Endothelial cell of umbilical vein (primary cell): Measurements from ENCODE around the gene DNAJA4. TPM values are rescaled to one million over a fixed set of nuclear protein-coding genes. Genes with fewer than 3 reads are reported as not detected.

Experiments
- BruUV-seq: library from RNA; stranded (reverse); fragments of 400-500 nt; replicated peaks from 2 replicates; lab custom pipeline; 2021; lab: Mats Ljungman, UMichigan
- CTCF ChIA-PET: fragments of 300-600, 350-600 bp; sonication (Branson Sonifier 250); formaldehyde crosslinking; loops from one replicate; lab custom pipeline; 2021; ENCODE audit warnings: antibody characterized with exemption, inconsistent platforms; lab: Charles Lee
- POLR2A ChIA-PET: fragments of 300-600, 350-600 bp; sonication (Branson Sonifier 250); formaldehyde crosslinking; loops from one replicate; lab custom pipeline; 2021; ENCODE audit warnings: antibody characterized with exemption, inconsistent platforms; lab: Charles Lee
- DNase-seq: peaks from one replicate; pipeline ENCODE4 v3.0.0-alpha.2; 2011; ENCODE audit warnings: low read depth, low spot score
- FAIRE-seq: peaks from 2 replicates; lab custom pipeline; 2011; peaks lifted over from hg19 to GRCh38; lab: Jason Lieb, UNC
- H2AFZ ChIP-seq: 2 replicates; pipeline ENCODE4 v1.6.0; 2012; ENCODE audit warnings: low read depth, low read length, control low read depth, inconsistent platforms
- H3K27ac ChIP-seq: 2 replicates; pipeline ENCODE4 v1.5.1; 2011; ENCODE audit warnings: low read depth, mild to moderate bottlenecking, control low read depth, low read length, moderate library complexity; ENCODE audit not compliant: insufficient read depth
- H3K27me3 ChIP-seq, 2 experiments: 2 replicates each; pipeline versions ENCODE4 v1.6.0 to v1.6.1; 2011; ENCODE audit warnings: low read length in 2 of 2, mixed read lengths in 1 of 2; ENCODE audit not compliant: control insufficient read depth in 2 of 2, insufficient read depth in 2 of 2
- H3K36me3 ChIP-seq, 2 experiments: 2 replicates in 1 of 2; 3 replicates in 1 of 2; pipeline ENCODE4 v1.5.1; 2011; ENCODE audit warnings: low read length in 2 of 2, mild to moderate bottlenecking in 1 of 2, moderate library complexity in 1 of 2; ENCODE audit not compliant: control insufficient read depth in 2 of 2, insufficient read depth in 2 of 2; ENCODE audit errors: extremely low read depth in 1 of 2
- H3K4me1 ChIP-seq: 3 replicates; pipeline ENCODE4 v1.5.1; 2011; ENCODE audit warnings: mild to moderate bottlenecking, low read length; ENCODE audit not compliant: control insufficient read depth, insufficient read depth; ENCODE audit errors: extremely low read depth
- H3K4me2 ChIP-seq: 2 replicates; pipeline ENCODE4 v1.6.1; 2011; ENCODE audit warnings: low read length, control low read depth, mixed read lengths; ENCODE audit not compliant: insufficient read depth
- H3K4me3 ChIP-seq, 3 experiments: fragments of 200-600 bp in 1 of 3; sonication (generic), shearing (Covaris generic) in 1 of 3; replicated peaks in 1 of 3; 2 replicates each; pipeline ENCODE4 v1.5.1; 2011 to 2016; ENCODE audit warnings: control low read depth in 3 of 3, low read length in 3 of 3, mild to moderate bottlenecking in 2 of 3, inconsistent platforms in 1 of 3, low read depth in 1 of 3, moderate library complexity in 1 of 3; ENCODE audit not compliant: insufficient read depth in 1 of 3
- H3K79me2 ChIP-seq: 2 replicates; pipeline ENCODE4 v1.6.0; 2012; ENCODE audit warnings: low read length, inconsistent platforms; ENCODE audit not compliant: control insufficient read depth, insufficient read depth
- H3K9ac ChIP-seq: replicated peaks from 2 replicates; pipeline ENCODE3; 2011; ENCODE audit warnings: low read length, control low read depth; ENCODE audit not compliant: insufficient read depth; ENCODE audit errors: extremely low read depth
- H3K9me1 ChIP-seq: replicated peaks from 3 replicates; pipeline ENCODE4 v1.6.0; 2011; ENCODE audit warnings: mild to moderate bottlenecking, low read length; ENCODE audit not compliant: control insufficient read depth, insufficient read depth; ENCODE audit errors: extremely low read depth
- H3K9me3 ChIP-seq: replicated peaks from 2 replicates; pipeline ENCODE4 v1.5.1; 2012; ENCODE audit warnings: low read length, inconsistent platforms; ENCODE audit not compliant: control insufficient read depth, insufficient read depth
- H4K20me1 ChIP-seq: replicated peaks from 2 replicates; pipeline ENCODE3; 2011; ENCODE audit warnings: mild to moderate bottlenecking, low read length; ENCODE audit not compliant: control insufficient read depth, insufficient read depth; ENCODE audit errors: extremely low read depth
- EZH2 ChIP-seq: IDR thresholded peaks from 2 replicates; pipeline ENCODE4 v1.6.1; 2012; ENCODE audit warnings: borderline replicate concordance, low read depth, mild to moderate bottlenecking, moderate library complexity, low read length, inconsistent platforms; ENCODE audit not compliant: severe bottlenecking
- FOS ChIP-seq: IDR thresholded peaks from 2 replicates; pipeline ENCODE4 v1.6.1; 2011; ENCODE audit warnings: mild to moderate bottlenecking, low read length, moderate library complexity, borderline replicate concordance; ENCODE audit not compliant: insufficient read depth
- GATA2 ChIP-seq: IDR thresholded peaks from 2 replicates; pipeline ENCODE4 v1.7.0; 2011; ENCODE audit warnings: low read depth, mild to moderate bottlenecking, moderate library complexity, mixed read lengths, low read length; ENCODE audit not compliant: insufficient read length, insufficient read depth
- JUN ChIP-seq: IDR thresholded peaks from 2 replicates; pipeline ENCODE4 v1.6.1; 2011; ENCODE audit warnings: borderline replicate concordance, low read depth; ENCODE audit not compliant: insufficient read length, insufficient read depth
- MAX ChIP-seq: IDR thresholded peaks from 2 replicates; pipeline ENCODE4 v1.6.1; 2011; ENCODE audit not compliant: insufficient read depth, insufficient read length
- MYC ChIP-seq: IDR thresholded peaks from one replicate; pipeline ENCODE4 v1.6.1; 2011; ENCODE audit warnings: mild to moderate bottlenecking, low read depth, low read length
- POLR2A ChIP-seq: IDR thresholded peaks from 2 replicates; pipeline ENCODE4 v1.6.1; 2012; ENCODE audit warnings: low read depth, mild to moderate bottlenecking, control low read depth, low read length
- POLR2AphosphoS5 ChIP-seq: IDR thresholded peaks from 2 replicates; pipeline ENCODE4 v1.6.1; 2012; ENCODE audit warnings: low read depth, mild to moderate bottlenecking, control low read depth, low read length, moderate library complexity; ENCODE audit not compliant: insufficient read depth
- dilution Hi-C: fragments of 300-500 bp; cut with MboI; formaldehyde crosslinking; loops from one replicate; pipeline ENCODE4 v1.15.0; 2019; ENCODE audit warnings: low sequenced_read_pairs; ENCODE audit not compliant: extremely low pct_ligation_motif_present
- intact Hi-C: fragments of 100-400 bp; cut with micrococcal nuclease; formaldehyde crosslinking; loops from one replicate; pipeline ENCODE4 v1.10.0; 2022
- polyA plus RNA-seq, 4 experiments: library from polyadenylated mRNA; depleted of rRNA in 3 of 4; stranded (reverse) in 3 of 4; unstranded in 1 of 4; fragments of >200 nt; gene quantifications; 2 replicates each; pipeline versions ENCODE4 v1.2.1 to v1.2.3, GENCODE V29; 2011 to 2012; ENCODE audit warnings: missing spikeins in 1 of 4
- total RNA-seq: library from RNA; stranded (reverse); gene quantifications from 2 replicates; pipeline ENCODE4 v1.2.3, GENCODE V29; 2021
- TF ChIP-seq, protein P1 (sequence below), 2 donors: IDR thresholded peaks; 1 replicate in 1 of 2; 2 replicates in 1 of 2; pipeline ENCODE4 v1.5.1; 2011; ENCODE audit warnings: low read length in 2 of 2, mild to moderate bottlenecking in 2 of 2, moderate library complexity in 2 of 2, control low read depth in 1 of 2, inconsistent platforms in 1 of 2, low read depth in 1 of 2; ENCODE audit not compliant: insufficient read depth in 1 of 2; ENCODE audit errors: extremely low read depth in 1 of 2

DNAJA4 gene
- total and polyA plus RNA-seq, 2 donors (not counting 3 experiments of a cell fraction or from before 2014, with no cell fraction given): 17.3 to 21.3 TPM

- dilution Hi-C loops: no loop called here
- no peak for DNase-seq
Measured at GRCh38 chr15:78251136-78251535, 13.2 kb upstream of the DNAJA4 start.

More at GRCh38 chr15:78251136-78251535, 13.2 kb upstream of the DNAJA4 start:
- no peaks in the 10 kb centered on the region for H3K9me1 ChIP-seq
- FAIRE-seq: no peak
- no peaks in the 10 kb centered on the region for H3K79me2 ChIP-seq
- no TSS peak for BruUV-seq
- H3K4me1 ChIP-seq: no peaks in the 10 kb centered on the region
- no peak overlapping the region for H3K27ac ChIP-seq
- ChIA-PET CTCF (interaction anchor here (1.0 kb wide), 1 partner anchor 143 kb away, joined by 3 read pairs; no protein-coding TSS in a partner anchor), POLR2A (no interaction called here)
- no peaks in the 10 kb centered on the region for H4K20me1 ChIP-seq
- H3K9ac ChIP-seq: no peak overlapping the region
- no peaks in the 10 kb centered on the region for H3K9me3 ChIP-seq
- intact Hi-C loops: no loop called here
- H3K36me3 ChIP-seq: no peaks in the 10 kb centered on the region
- no peak overlapping the region for H3K4me3 ChIP-seq
- no peak for TF ChIP-seq MYC
- TF ChIP-seq MAX: no peak
- TF ChIP-seq JUN: no peak
- no peak for TF ChIP-seq GATA2
- no peak for TF ChIP-seq EZH2
- no peak for TF ChIP-seq POLR2AphosphoS5
- TF ChIP-seq, protein P1, sequence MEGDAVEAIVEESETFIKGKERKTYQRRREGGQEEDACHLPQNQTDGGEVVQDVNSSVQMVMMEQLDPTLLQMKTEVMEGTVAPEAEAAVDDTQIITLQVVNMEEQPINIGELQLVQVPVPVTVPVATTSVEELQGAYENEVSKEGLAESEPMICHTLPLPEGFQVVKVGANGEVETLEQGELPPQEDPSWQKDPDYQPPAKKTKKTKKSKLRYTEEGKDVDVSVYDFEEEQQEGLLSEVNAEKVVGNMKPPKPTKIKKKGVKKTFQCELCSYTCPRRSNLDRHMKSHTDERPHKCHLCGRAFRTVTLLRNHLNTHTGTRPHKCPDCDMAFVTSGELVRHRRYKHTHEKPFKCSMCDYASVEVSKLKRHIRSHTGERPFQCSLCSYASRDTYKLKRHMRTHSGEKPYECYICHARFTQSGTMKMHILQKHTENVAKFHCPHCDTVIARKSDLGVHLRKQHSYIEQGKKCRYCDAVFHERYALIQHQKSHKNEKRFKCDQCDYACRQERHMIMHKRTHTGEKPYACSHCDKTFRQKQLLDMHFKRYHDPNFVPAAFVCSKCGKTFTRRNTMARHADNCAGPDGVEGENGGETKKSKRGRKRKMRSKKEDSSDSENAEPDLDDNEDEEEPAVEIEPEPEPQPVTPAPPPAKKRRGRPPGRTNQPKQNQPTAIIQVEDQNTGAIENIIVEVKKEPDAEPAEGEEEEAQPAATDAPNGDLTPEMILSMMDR (IDR thresholded peaks at IDR 0.05; ENCODE audit: extremely low read depth in 1 of 2, insufficient read depth in 1 of 2, low read depth in 1 of 2, low read length in 2 of 2): no peak
- TF ChIP-seq POLR2A: no peak
- TF ChIP-seq FOS: no peak
- H3K4me2 ChIP-seq: no peak overlapping the region
- H3K27me3 ChIP-seq: peaks cover 2 to 3% of the 10 kb centered on the region in 2 experiments
- no peak overlapping the region for H2AFZ ChIP-seq
